Right lobe of liver (tissue), 6 donors: ENCODE measurements around the gene SLC4A4. TPM values are rescaled to one million over a fixed set of nuclear protein-coding genes. Genes with fewer than 3 reads are reported as not detected.
A peak's percentile ranks its signal among the peaks of the same experiment; 100 is the strongest.

Experiments used
- ATAC-seq, 4 donors: fragments of 200-7000 bp; cut with Tn5 transposase; one replicate each; pipeline ENCODE4 v1.9.1; 2020; ENCODE audit warnings: mild to moderate bottlenecking in 4 of 4, moderate library complexity in 4 of 4
- DNase-seq, 3 donors: peaks; one replicate each; pipeline ENCODE4 v3.0.0-alpha.2; 2020
- H3K27ac ChIP-seq, 3 donors: fragments of 200-600 bp; one replicate each; pipeline ENCODE4 v1.8.0; 2022
- H3K27me3 ChIP-seq, 2 donors: fragments of 200-600 bp; one replicate each; pipeline ENCODE4 v1.8.0; 2022
- H3K36me3 ChIP-seq, 4 donors: fragments of 200-600 bp; sonication (generic) in 1 of 4; one replicate each; pipeline versions ENCODE4 v1.5.1 to v1.8.0; 2017 to 2022; ENCODE audit warnings: control low read depth in 1 of 4
- H3K4me1 ChIP-seq, 4 donors: fragments of 200-600 bp; sonication (generic) in 1 of 4; one replicate each; pipeline versions ENCODE4 v1.5.1 to v1.8.0; 2017 to 2022; ENCODE audit warnings: control low read depth in 1 of 4
- H3K4me3 ChIP-seq, 3 donors: fragments of 200-600 bp; one replicate each; pipeline ENCODE4 v1.8.0; 2022
- H3K9me3 ChIP-seq, 4 donors: fragments of 200-600 bp; sonication (generic) in 1 of 4; one replicate each; pipeline versions ENCODE4 v1.5.1 to v1.8.0; 2017 to 2022; ENCODE audit warnings: control low read depth in 1 of 4
- CTCF ChIP-seq, 4 donors: fragments of 200-600 bp in 3 of 4; fragments of 450-650 bp in 1 of 4; IDR thresholded peaks; one replicate each; pipeline versions ENCODE4 v1.5.1 to v1.8.0; 2016 to 2022; ENCODE audit warnings: antibody characterized with exemption in 4 of 4, mild to moderate bottlenecking in 2 of 4
- POLR2A ChIP-seq: fragments of 450-650 bp; IDR thresholded peaks from one replicate; pipeline ENCODE4 v1.6.1; 2017; ENCODE audit warnings: antibody characterized with exemption, mild to moderate bottlenecking
- WGBS: methylation state at CpG from one replicate; pipeline ENCODE4 v1.1.6; 2018; ENCODE audit warnings: low coverage, low lambda C conversion rate; ENCODE audit not compliant: insufficient coverage; ENCODE audit errors: missing lambda C conversion rate; 5-methylcytosine and 5-hydroxymethylcytosine counted together
- intact Hi-C, 2 donors: fragments of 100-400 bp; cut with DNase I; formaldehyde crosslinking; loops; one replicate each; pipeline versions ENCODE4 v1.11.2 to v1.14.1; 2022
- total RNA-seq, 6 experiments: library from RNA; depleted of rRNA in 2 of 6; stranded (reverse); fragments of >200 nt in 2 of 6; fragmentation: NEBNext Ultra II Directional in 3 of 6; extraction: Animal tissue kit (Norgen Biotek cat#: 25700) in 3 of 6; gene quantifications; one replicate each; pipeline versions ENCODE4 v1.1.0 to v1.2.4, GENCODE V29; 2016 to 2023
- donor health status: DM: no; HTN: yes; CAD: no.
- donor health status: DM: no; HTN: no; CAD: no.
- donor health status: DM: no; HTN: no; CAD: no.
- donor health status: DM: no; HTN: yes; CAD: no.
- donor health status: DM: no; HTN: yes; CAD: no.

SLC4A4 gene
- total RNA-seq, 6 experiments from 2014 or later: 16.5 to 28.7 (median 24.4) TPM

DNA sequence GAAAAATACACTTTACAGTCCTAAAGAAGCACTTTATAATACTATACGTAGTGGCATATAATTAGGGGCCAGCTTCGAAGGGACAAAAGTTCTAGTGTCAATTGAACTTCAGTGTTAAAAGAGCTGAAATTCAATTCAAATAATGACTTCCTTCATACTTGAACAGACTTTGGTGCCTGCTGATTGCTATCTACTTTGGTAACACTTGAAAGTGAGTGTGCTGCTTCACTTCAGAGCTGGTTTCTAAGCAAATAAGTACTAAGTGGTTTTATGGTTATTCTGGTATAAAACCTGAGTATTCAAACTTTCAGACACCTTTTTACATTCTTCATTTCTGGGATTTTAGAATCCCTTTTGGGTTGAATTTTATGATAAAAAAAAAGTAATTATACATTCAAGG is 107.0 kb downstream of the SLC4A4 start:
- Histone ChIP-seq H3K27me3 (no peaks in the 10 kb centered on the region), H3K27ac (peak overlapping the region in 1 of 3 donors; percentile 29), H3K36me3 (no peaks in the 10 kb centered on the region), H3K4me3 (no peak overlapping the region), H3K4me1 (peaks cover 0 to 28% (median 2%) of the 10 kb centered on the region in 4 donors), H3K9me3 (no peaks in the 10 kb centered on the region)
- 27% methylated on average over 2 of the region's 2 CpGs for WGBS
- DNase-seq (no peak), ATAC-seq (no peak)
- TF ChIP-seq CTCF (IDR thresholded peaks at IDR 0.05) (no peak), POLR2A (no peak)
- intact Hi-C loops: no loop called here

- H3K27ac ChIP-seq: peak overlapping the region; percentile 39 to 48 (median 48)
- H3K4me1 ChIP-seq: peaks cover 0 to 23% (median 2%) of the 10 kb centered on the region in 4 donors
- H3K9me3 ChIP-seq: no peaks in the 10 kb centered on the region
- H3K27me3 ChIP-seq: no peaks in the 10 kb centered on the region
- no peaks in the 10 kb centered on the region for H3K36me3 ChIP-seq
- no peak overlapping the region for H3K4me3 ChIP-seq
- DNase-seq (peak; percentile 47 to 62 (median 53)), ATAC-seq (peak; percentile 94 to 96 (median 94))
- no peak for TF ChIP-seq CTCF (IDR thresholded peaks at IDR 0.05)
- no peak for TF ChIP-seq POLR2A
- intact Hi-C loops: no loop called here
- whole genome bisulfite sequencing: 25% methylated on average over 3 of the region's 3 CpGs
These were observed 107.8 kb downstream of the SLC4A4 start for GRCh38 chr4:71446479-71447081.

DNA sequence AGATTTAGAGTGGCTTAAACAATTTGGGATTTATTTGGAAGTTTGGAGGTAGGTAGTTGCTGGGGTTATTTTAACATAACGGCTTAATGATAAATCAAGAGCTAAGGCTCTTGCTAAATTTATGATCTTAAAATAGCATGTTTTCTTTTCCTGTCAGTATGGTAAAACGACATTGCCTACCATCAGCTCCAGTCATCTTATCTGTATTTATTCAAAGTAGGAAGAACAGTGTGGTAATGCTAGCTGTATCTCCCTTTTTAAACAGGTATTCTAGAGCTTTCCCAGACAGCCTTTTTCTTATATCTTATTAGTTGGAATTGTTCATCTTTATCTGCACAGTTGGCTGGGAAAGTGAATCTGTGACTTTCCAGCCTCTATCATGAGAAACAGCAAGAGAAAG is 110.2 kb downstream of the SLC4A4 start:
- no peak overlapping the region for H3K27ac ChIP-seq
- no peaks in the 10 kb centered on the region for H3K9me3 ChIP-seq
- ATAC-seq (peak in 3 of 4 donors; percentile 22 to 31 (median 28)), DNase-seq (no peak)
- TF ChIP-seq POLR2A: no peak
- no peak for TF ChIP-seq CTCF (IDR thresholded peaks at IDR 0.05)
- H3K4me3 ChIP-seq: no peak overlapping the region
- intact Hi-C loops: no loop called here
- no peaks in the 10 kb centered on the region for H3K27me3 ChIP-seq
- WGBS: 5% methylated on average over 2 of the region's 2 CpGs
- peaks cover 0 to 17% (median 2%) of the 10 kb centered on the region in 4 donors for H3K4me1 ChIP-seq
- H3K36me3 ChIP-seq: peaks cover 0 to 4% (median 0%) of the 10 kb centered on the region in 4 donors

DNA sequence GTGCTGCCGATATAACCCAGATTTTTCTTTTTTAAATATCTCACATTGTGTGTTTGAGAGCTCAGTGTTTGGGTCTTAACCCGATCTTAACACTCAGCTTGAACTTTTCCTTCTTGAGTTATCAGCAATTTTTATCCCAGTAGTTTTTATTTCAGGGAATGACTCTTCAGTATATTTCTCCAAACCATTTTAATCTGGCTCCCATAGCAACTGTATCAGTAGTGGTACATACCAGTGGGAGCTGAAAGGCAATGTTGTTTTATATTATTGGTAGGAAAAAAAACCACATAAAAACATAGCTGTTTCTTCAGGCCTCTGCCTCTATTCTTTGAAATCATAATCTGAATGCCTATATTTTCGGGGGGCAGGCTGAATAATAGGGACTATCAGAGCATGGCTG is 111.1 kb downstream of the SLC4A4 start:
- intact Hi-C loops: no loop called here
- Histone ChIP-seq H3K36me3 (peaks cover 0 to 5% (median 0%) of the 10 kb centered on the region in 4 donors), H3K27me3 (no peaks in the 10 kb centered on the region), H3K9me3 (no peaks in the 10 kb centered on the region), H3K27ac (no peak overlapping the region), H3K4me1 (peaks cover 0 to 17% (median 2%) of the 10 kb centered on the region in 4 donors), H3K4me3 (no peak overlapping the region)
- TF ChIP-seq POLR2A: no peak
- TF ChIP-seq CTCF (IDR thresholded peaks at IDR 0.05): no peak
- no peak for DNase-seq
- ATAC-seq: no peak
- 46% methylated on average over 3 of the region's 3 CpGs for WGBS
